Thyroid gland (tissue), 4 donors: ENCODE results near the gene SLC10A3.

ENCODE experiments used
- CTCF ChIP-seq, 6 experiments: fragments of 200-600 bp in 3 of 6; fragments of 450-650 bp in 3 of 6; sonication (generic) in 3 of 6; IDR thresholded peaks; one replicate each; pipeline ENCODE4 v1.5.1; 2016 to 2019; ENCODE audit warnings: antibody characterized with exemption in 6 of 6, mild to moderate bottlenecking in 2 of 6, inconsistent platforms in 1 of 6, moderate library complexity in 1 of 6
- POLR2A ChIP-seq, 2 donors: fragments of 450-650 bp; IDR thresholded peaks; one replicate each; pipeline ENCODE4 v1.6.1; 2017; ENCODE audit warnings: antibody characterized with exemption in 2 of 2, mild to moderate bottlenecking in 2 of 2, moderate library complexity in 1 of 2

- TF ChIP-seq POLR2A (IDR thresholded peaks at IDR 0.05) = no peak
- no peak for TF ChIP-seq CTCF (IDR thresholded peaks at IDR 0.05)
These were observed 48.6 kb upstream of the SLC10A3 start for GRCh38 chrX:154539077-154539476.
